GM18951 (cell line): ENCODE results near the gene DOC2B.
"Not testable (repeated sequence)": the region's sequence is repeated elsewhere in the genome, so short reads cannot be mapped to it uniquely, and the experiment has no call there.

Experiments used
- POLR2A ChIP-seq: IDR thresholded peaks from 4 replicates; pipeline ENCODE4 v1.6.1; 2011; ENCODE audit warnings: mild to moderate bottlenecking; ENCODE audit not compliant: insufficient read length, insufficient read depth; ENCODE audit errors: extremely low read depth
- in situ Hi-C: fragments of 300-500 bp; cut with MboI; formaldehyde crosslinking; loops from one replicate; pipeline ENCODE4 v1.12.0; 2022; ENCODE audit warnings: low sequenced_read_pairs, mixed read lengths, inconsistent platforms; ENCODE audit not compliant: unreplicated experiment

Gene DOC2B

DNA sequence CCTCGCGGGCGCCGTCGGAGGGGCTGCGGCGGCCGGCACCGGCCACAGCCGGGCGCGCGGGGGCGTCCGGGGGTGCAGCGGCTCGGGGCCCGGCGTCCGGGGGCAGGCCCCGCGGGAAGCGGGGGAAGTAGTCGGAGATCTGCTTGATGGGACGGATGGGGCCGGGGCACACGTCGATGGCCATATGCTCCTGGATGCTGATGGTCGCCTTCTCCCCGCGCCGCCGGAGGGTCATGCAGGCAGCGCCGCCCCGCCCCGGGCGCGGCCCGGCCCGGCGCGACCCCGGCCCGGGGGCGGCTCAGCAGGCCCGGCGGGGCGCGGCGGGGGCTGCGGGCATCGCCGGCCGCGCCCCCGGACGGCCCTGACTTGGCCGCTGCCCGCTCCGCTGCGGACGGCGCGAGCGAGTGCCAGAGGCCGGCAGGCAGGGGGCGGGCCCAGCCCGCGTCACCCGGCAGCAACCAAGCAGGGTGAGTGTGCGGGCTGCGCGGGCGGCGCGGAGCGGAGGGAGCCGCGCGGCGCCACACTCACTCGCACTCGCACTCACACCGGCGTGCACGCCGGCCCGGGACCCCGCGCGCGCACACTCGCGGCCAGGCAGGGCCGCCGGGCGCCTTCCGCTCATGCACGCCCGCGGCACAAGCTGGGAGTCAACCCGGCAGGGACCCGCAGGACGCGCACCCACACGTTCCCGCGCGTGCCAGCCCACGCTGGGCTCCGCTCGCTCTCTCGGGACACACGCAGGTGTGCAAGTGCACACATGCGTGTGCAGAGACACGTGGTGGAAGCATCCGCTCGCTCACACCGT is at the start of gene DOC2B:
TSS of gene DOC2B (minus strand) at position 406 of the 805 bp plus-strand sequence. CDS start at position 235, 171 bp downstream.
- in situ Hi-C loops = no loop called here

DNA sequence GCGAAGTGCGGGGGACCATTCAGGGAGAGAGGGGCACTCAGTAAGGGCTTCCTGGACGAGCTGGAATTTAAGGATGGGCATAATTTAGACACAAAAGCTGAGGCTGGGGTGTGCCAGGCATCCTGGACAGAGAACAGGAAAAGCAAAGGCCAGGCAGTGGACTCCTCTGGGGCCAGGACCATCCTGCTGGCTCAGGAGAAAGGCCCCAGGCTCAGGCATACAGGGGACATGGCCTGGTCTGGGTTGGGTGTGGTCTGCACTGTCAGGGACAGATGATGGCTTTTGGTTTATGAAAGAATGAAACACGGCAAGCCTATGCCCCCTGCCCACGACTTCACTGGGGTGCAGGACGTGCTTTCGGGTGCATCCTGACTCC is 48.9 kb upstream of the DOC2B start:
- in situ Hi-C loops = no loop called here
- TF ChIP-seq POLR2A = no peak

More for the DNA sequence above, at the start of gene DOC2B:
- TF ChIP-seq POLR2A = no peak

DNA sequence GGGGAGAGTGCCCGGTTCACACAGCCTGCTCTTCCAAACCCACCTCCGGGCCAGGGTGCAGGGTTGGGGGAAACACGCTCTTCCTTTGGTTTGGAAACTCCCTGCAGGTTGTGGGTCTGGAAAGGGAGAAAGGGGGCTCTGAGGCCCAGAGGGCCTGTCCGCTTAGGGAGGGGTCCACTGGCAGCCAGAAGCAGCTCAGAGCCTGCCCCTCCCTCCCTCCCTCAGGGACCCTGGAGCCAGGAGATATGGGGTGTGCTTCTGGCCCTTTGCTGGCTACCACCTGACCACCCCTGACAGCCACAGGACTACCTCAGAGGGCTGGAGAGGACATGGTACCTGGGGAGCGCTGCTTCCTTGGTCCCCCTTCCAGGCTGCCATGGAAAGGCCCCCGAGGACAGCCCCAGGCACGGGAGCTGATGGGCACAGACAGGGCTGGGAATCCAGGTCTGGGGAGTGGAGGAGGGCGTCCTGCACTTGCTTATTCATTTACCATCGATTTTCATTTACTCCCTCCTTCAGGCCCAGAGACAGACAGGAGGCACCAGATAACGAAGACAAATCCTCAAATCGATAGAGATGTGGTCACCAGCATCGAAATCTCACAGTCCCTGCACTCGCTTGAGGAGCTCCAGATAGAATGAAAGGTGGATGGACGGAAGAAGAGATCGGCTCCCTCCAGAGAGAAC is 48.4 kb upstream of the DOC2B start:
- no peak for TF ChIP-seq POLR2A
- in situ Hi-C loops = no loop called here

DNA sequence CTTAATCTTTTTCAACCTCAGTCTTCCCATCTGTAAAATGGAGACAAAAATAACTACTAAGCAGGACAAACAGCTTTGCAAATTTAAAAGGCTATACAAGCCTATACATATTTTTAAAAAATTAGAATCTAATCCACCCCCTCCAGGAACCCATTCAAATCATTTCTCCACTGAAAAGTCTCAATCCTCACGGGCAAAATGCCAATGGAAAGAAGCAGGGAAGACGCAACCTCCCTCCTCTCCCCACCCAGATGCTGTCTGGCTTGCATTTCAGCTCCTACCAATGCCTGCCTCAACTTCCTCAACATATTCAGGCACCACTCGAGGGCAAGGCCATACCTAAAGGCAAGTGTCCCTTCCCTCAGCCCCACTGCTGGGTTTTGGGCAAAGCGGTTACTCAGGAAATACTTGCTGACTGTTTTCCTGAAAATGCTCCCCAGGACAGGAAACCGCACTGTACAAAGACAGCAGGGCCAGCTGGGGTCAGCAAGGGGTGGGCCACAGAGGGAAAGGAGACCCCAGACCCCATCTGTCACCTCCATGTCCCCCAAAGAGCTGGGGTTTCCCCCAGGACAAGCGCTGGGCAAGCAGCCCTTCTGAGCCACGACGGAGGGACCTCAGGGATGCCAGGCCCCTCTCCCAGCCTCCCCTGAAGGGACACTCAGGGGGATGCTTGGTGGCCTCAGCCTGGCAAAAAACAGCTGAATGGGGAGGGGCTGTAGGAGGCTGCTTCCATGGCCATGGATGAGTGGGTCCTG is 47.7 kb upstream of the DOC2B start:
- in situ Hi-C loops = no loop called here
- no peak for TF ChIP-seq POLR2A

DNA sequence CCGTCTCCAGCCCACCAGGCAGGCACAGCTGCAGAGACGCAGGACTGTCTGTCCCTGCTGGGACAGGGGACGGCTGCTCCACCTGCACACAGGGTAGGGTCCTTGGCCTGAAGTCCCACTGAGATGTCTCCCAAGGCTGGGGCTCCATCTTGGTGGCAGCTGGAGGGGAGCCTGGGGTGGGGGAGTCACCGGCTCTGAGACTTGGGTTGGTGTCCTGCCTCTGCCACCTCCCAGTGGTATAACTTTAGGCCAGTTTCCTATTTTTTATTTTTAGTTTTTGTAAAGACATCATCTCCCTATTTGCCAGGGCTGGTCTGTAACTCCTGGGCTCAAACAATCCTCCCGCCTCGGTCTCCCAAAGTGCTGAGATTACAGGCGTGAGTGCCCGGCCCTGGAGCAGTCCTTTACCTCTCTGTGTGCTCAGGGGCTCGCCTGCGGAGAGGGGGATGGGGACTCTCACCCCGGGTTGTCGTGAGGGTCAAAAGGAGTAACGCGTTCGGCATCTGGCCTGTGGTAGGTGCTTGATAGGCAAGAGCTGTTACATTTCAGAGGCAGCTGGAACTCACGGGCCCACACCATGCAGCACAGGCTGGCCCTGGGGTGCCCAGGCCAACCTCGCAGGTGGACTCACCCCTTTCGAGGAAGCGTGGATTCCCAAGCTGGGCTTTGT is 46.6 kb upstream of the DOC2B start:
- no peak for TF ChIP-seq POLR2A
- in situ Hi-C loops = no loop called here

DNA sequence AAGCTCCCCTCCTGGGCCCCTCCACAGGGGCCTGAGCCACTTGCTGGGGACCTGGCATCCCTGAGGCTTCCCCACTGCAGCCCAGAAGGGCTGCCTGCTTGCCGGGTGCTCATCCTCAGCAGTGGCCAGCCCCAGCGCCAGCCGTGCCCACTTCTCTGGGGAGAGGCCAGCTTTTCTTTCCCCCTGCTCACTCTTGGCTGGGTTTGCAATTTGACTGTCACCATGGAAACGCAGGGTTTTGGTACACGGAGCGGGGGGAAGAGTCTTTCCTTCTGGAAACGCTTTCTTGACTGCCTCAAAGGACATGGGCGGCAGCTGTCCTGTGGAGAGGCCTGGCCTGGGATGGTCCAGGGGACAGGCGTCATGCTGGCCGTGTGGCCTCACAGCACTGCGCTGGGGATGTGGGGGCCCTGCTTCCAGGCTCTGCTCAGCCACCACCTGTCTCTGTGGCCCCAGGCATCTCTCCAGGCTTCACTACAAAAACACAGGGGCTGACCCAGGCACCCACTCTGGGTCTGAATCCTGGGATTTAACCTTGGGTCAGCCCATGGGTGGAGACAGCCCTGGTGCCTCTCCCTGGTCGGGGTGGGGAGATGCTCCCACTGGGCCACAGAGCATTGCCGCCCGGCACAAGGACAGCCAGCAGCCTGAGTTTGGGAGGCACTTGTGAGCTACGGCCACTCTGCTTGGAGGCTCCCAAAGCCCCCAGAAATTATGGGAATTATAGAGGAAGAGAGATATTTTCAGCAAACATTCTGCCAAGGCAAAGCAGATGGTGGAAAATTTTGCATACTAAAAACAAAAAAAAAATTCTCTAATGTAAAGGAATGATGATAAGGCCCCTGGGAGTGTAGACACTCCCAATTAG is 45.9 kb upstream of the DOC2B start:
- no peak for TF ChIP-seq POLR2A
- in situ Hi-C loops = no loop called here

DNA sequence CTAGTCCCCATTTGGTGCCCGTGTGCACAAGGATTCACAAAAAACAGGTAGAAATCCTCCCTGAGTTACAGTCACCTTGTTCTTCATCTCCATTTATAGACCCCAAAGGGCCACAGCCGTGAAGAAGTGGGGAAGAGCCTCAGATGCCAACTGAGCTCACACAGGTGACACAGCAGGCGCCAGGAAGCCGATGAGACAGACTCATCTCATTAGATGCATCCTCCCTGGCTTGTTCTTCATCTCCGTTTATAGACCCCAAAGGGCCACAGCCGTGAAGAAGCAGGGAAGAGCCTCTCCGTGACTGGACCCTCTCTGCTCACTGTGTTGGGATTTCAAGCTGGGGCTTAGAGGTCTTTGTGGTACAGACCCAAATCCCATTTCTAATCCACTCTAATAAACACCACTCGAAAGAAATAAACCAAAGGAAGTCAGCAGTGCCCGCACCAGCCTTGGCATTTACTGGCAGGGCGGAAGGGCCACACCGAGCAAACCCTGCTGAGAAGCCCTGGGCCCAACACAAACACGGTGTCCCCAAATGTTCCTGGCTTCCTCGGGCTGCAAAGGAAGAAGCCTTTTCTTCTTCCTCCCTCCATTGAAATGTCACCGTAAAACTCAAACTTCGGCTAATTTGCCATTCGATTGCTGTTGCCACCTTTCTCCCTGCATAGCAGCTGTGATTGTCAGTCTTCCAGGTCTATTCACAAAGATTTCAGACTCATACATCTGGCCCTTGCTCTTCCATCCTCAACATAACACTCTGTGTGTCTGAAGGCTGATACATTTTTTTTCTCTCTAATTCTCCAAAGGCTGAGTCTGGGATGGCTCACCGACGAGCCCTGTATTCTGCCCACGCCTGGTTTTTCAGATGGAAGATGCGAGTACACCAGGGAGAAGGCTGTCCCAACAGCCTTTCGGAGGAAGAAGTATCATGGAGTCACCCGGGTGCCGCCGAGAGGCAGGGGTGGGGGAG is 44.9 kb upstream of the DOC2B start:
- in situ Hi-C loops = no loop called here
- TF ChIP-seq POLR2A = no peak

DNA sequence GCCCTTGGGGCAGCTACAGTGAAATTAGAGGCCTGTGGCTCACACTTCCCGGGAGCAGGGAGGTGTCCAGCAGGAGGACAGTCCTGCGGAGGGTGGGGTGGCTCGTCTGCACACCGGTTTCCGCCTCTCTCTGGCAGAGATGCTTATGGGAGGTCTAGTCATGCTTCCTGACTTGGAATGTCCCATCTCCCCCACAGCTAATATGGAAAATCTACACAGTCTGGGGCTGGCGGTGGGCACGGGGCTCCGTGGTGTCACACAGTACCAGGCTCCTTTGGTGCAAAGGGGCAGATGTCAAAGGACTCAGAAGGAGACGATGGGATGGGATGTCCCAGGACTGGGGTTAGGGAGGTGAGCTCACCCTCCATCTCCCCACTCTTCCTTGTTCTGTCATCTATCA is 44.1 kb upstream of the DOC2B start:
- TF ChIP-seq POLR2A = no peak
- in situ Hi-C loops = no loop called here

DNA sequence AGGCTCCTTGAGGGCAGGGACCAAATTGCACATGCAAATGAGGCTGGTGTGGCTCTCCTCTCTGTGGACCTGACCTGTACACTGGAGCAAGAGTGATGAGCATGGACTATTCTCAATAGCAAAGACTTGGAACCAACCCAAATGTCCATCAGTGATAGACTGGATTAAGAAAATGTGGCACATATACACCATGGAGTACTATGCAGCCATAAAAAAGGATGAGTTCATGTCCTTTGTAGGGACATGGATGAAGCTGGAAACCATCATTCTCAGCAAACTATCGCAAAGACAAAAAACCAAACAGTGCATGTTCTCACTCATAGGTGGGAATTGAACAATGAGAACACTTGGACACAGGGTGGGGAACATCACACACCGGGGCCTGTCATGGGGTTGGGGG is 43.1 kb upstream of the DOC2B start:
- in situ Hi-C loops = not testable (repeated sequence)

DNA sequence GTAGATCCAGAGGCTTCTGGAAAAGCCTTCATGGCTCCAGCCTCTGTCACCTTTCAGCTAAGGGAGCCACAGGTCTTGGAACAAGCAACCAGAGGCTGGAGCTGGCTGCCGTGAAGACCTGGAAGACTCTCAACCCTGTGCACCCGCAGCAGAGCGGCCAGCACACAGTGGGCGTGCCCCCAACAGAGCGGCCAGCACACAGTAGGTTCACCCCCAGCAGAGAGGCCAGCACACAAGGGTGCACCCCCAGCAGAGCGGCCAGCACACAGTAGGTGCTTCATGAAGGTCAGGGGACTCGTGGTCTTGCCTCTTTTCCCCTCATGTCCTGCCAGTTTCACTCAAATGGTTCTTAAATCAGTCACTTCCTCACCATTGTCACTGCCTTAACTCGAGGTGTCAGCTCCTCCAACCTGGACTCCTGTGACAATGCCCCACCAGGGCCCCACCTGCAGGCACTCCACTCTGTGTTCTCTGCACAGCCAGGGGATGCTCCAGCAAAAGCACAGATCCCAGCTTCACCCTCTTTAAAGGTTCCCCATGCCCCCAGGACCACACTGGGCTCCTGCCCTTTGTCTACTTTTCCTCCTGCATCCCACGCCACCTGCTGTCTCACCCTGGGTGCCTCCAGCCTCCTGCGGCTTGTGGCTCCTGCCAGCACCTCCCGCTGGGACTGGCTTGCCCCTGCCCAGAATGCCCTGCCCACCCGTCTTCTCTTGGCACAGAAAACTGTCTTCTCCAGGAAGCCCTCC is 42.4 kb upstream of the DOC2B start:
- in situ Hi-C loops = no loop called here
- TF ChIP-seq POLR2A = no peak

DNA sequence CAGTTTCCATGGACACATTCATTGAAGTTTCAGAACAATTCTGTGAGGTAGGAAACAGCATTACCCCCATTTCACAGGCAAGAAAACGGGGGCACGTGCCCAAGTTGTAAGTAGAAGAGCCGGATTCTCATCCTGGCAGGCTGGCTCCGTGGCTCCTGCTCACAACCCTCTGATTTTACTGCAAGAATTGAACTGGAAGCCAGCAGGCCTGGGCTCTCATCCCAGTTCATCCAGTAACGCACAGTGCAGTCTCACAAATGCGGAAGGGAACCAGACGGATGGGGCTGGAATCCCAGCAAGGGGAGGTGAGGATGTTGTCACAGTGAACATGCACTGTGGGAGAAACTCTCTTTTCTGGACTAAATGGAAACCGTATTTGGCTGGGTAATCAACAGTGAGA is 40.7 kb upstream of the DOC2B start:
- no peak for TF ChIP-seq POLR2A

More for the DNA sequence above, 40.7 kb upstream of the DOC2B start:
- in situ Hi-C loops = no loop called here
